HG03469 (cell line): ENCODE data around the gene ELAPOR2.
"Not testable (repeated sequence)": the region's sequence is repeated elsewhere in the genome, so short reads cannot be mapped to it uniquely, and the experiment has no call there.

ENCODE experiments used
- ATAC-seq: cut with Tn5 transposase; IDR thresholded peaks from one replicate; pipeline ENCODE4 v1.9.1; 2021; ENCODE audit warnings: mild to moderate bottlenecking, moderate library complexity, moderate number of reproducible peaks; ENCODE audit not compliant: unreplicated experiment

Gene ELAPOR2

GRCh38 chr7:87059525-87060287 is at the start of gene ELAPOR2:
ELAPOR2 (minus strand) TSS chr7:87059654; CDS start chr7:87059513, 141 bp downstream.
- peak; percentile 94 for ATAC-seq

DNA sequence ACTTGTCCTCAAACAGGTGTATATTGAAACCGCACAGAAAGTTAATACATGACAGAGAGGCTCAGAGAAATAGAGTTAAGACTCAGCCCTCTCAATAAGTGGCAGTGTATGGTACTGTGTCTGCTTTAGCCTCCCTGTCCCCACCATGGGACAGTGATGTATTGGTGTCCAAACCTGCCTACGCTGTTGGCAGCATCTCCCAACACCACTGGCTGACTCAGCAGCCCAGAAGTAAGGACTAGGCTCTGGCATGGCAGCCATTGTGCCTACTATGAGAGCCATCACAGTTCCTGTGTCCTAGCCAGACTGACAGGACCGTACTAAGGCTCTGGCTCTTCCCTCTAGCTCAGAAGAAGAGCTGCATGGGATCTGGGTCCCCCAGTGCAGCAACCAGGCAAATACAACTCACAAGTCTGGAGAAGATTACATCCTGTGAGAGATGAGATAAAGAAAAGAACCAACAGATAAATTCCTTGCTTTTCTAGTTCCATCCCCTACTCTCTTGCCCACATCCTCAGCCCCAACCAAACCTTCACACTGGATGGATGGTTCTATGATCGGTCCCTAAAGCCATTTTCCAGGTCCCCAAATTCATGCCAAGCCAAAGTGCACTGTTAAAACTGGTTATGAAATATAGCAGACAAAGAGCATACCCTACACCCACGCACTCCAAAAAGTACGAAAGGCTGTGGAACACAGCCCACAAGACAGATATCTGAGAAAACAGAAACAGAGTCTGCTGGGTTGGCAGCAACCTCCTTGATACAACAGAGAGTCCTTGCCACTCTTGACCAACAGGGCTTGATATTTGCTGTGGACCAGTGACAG is 48.7 kb upstream of the ELAPOR2 start:
- no peak for ATAC-seq

DNA sequence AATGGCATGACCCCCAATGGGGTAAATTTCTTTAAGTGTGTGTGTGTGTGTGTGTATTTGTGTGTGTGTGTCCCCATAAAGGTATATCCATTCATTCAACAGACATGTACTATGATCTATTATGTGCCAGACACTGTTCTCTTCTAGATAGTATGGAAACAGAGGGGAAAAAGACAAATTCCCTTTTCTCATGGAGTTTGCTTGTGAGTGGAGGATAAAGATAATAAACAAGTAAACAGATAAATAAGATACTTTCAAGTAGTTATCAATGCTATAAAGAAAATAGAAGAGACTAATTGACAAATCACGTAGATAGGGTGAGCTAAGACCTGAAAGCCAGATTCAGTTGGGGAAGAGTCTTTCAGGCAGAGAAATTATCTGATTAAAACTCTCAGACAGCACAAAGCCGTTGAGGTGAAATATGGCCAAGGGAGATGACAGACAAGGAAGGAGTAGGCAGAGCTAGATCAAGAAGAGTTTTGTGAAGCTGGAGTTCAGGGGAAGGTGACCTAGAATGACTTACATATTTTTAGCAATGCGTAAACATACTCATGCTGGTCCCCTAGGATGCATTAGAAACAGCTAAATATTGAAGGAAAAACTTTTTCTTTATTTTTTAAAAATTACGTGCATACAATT is 47.6 kb upstream of the ELAPOR2 start:
- ATAC-seq, result no peak

- no peak for ATAC-seq
Observed at GRCh38 chr7:87105401-87105800, 45.9 kb upstream of the ELAPOR2 start.

DNA sequence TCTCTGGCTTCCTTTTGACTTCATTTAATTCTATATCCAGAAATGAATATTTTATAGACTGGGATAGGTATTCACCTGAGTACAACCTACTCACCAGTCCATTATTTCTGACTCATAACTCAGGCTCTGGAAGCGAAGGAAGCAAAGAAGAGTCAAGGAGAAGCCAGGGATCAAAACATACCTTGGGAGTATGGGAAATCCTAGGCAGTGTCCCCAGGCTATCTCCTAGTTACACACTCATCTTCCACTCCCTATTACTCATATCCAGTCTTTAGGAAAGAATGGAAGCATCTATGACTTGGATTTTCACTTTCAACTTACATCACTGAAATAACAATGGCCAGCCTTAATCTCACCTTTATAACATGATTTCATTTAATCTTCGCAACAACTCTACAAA is 40.9 kb upstream of the ELAPOR2 start:
- ATAC-seq, result no peak

- ATAC-seq, result not testable (repeated sequence)
Observed at GRCh38 chr7:87097375-87097774, 37.9 kb upstream of the ELAPOR2 start.

DNA sequence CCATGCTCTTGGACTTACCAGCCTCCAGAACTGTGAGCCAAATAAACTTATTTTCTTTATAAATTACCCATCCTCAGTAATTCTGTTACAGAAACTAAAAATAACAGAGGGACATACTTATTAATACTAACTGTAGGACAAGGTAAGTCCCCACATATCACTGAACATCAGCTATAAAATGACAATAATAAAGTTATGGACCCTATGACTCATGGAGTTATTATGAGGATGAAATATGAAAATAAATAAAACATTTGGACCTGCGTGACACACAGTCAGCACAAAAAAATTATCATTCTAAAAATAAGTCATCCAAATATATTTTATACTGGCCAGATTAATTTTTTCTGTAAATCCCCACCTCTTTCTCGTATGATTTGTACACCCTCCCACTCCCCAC is 34.9 kb upstream of the ELAPOR2 start:
- ATAC-seq, result no peak

GRCh38 chr7:87092568-87093091 is 33.2 kb upstream of the ELAPOR2 start:
- no peak for ATAC-seq

DNA sequence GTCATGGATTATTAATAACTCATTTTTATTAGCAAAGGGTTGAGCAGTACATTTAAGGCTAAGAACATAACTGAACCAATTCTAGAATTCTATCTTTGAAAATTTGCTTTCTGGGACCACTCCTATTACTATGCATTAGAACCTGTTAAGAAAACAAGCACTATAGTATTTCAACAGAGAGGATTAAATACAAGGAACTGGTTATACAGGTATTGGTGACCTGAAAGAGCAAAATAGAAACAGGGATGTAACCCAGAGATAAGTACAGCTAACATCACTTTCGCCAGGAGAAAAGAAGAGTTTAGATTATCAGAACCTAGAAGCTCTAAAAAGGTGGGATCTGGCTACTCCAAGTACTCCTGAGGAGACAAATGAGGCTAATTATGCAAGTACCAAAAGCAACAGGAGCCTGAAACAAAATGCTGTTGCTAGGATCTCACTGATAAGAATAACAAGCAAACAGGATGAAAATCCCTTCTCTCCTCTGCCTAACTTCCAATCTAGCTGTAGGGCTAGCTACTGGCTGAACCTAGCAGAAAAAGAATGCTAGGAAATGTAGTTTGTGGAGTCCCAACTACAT is 32.1 kb upstream of the ELAPOR2 start:
- no peak for ATAC-seq

- no peak for ATAC-seq
Observed at GRCh38 chr7:87083865-87084519, 24.5 kb upstream of the ELAPOR2 start.

DNA sequence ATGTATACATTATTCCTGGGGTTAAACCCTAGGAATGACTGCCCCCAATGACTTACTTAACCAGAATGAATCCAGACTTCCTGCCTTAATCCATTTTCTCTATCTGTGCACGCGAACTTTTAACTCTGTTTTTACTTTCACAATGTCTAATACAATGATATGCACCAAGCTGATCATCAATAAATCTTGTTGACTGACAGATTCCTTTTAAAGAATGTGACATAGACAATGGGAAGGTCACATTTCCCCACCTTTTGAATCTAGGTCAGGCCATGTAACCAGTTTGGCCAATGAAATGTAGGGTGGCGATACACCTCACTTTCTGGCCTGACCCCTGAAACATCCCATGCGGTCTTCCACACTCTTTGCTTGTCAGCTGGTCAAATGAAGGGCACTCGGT is 23.2 kb upstream of the ELAPOR2 start:
- ATAC-seq, result no peak

GRCh38 chr7:87075671-87076404 is 16.4 kb upstream of the ELAPOR2 start:
- ATAC-seq, result peak; percentile 83

DNA sequence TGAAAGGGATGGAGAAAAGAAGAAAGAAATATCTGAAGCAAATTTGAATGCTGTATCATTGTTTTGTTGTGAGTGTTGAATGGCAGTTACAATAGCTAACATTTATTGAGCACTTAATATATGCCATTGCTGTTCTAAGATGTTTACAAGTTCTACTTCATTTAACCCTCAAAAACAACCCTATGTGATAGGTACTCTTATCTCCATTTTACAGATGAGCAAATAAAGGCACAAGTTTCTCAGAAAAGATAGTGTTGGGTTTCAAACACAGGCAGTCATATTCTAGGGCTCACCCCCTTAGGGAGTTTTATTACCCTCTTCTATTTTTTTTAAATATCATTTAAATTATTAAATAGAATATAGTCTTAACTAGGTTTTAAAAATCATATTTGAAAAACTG is 8.3 kb upstream of the ELAPOR2 start:
- ATAC-seq, result no peak

GRCh38 chr7:87060288-87060537 is 759 bp upstream of the ELAPOR2 start:
- ATAC-seq, result no peak

GRCh38 chr7:87058744-87059524 is 520 bp downstream of the ELAPOR2 start:
- ATAC-seq, result peak; percentile 26

DNA sequence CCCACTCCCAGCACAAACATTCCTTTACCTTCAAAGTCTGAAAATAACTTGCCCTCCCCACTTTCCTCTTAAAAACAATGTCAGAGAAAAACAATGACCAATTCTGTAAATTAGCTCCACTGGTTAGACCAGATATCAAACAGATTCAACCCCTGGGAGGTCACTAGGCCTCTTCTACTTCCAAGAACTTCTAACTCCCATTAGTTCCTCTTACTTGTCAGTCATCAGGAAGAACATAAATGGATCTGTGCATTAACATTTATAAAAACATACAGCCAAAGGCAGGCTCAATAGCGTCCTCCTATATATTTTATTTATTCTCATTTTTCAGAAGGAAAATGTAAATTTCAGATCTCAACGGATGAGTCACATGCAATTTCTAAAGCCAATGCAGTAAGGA is 2.2 kb downstream of the ELAPOR2 start:
- no peak for ATAC-seq

- no peak for ATAC-seq
Observed at GRCh38 chr7:87056346-87056745, 3.1 kb downstream of the ELAPOR2 start.

- ATAC-seq, result no peak
Observed at GRCh38 chr7:87048839-87049238, 10.6 kb downstream of the ELAPOR2 start.

DNA sequence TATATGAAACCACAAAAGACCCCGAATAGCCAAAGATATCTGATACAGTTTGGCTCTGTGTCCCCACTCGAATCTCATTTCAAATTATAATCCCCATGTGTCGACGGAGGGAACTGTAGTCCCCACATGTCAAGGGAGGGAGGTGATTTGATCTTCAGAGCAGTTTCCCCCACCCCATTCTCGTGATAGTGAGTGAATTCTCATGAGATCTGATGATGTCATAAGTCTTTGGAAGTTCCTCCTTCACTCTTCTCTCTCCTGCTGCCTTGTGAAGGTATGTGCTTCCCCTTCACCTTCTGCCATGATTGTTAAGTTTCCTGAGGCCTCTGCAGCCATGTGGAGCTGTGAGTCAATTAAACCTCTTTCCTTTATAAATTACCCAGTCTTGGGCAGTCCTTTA is 13.0 kb downstream of the ELAPOR2 start:
- no peak for ATAC-seq
